ENCODE measurements around the gene B3GNT3.

The B3GNT3 gene

GRCh38 chr19:17841810-17842662 is 47.1 kb downstream of the B3GNT3 start:
- TF ChIP-seq, protein P1, sequence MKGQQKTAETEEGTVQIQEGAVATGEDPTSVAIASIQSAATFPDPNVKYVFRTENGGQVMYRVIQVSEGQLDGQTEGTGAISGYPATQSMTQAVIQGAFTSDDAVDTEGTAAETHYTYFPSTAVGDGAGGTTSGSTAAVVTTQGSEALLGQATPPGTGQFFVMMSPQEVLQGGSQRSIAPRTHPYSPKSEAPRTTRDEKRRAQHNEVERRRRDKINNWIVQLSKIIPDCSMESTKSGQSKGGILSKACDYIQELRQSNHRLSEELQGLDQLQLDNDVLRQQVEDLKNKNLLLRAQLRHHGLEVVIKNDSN (IDR thresholded peaks at IDR 0.05) = no peak
- TF ChIP-seq MAX (IDR thresholded peaks at IDR 0.05) = peak; percentile 97
- no peak for TF ChIP-seq RAD21 (IDR thresholded peaks at IDR 0.05; ENCODE audit: low read depth)
- no peak for TF ChIP-seq TCF12 (IDR thresholded peaks at IDR 0.05; ENCODE audit: low read depth)
- no peak; the same call in 1 of the 2 replicates for TF ChIP-seq ZBTB7A (IDR thresholded peaks at IDR 0.05; ENCODE audit: low read depth)
- TF ChIP-seq TAF1 (IDR thresholded peaks at IDR 0.05; ENCODE audit: low read depth) = 0 out of 2 replicates have a peak, but pooled peaks have one; percentile 26
- TF ChIP-seq EP300 (IDR thresholded peaks at IDR 0.05; ENCODE audit: borderline replicate concordance) = no peak
- TF ChIP-seq CEBPB (IDR thresholded peaks at IDR 0.05) = no peak
- TF ChIP-seq YY1 (IDR thresholded peaks at IDR 0.05; ENCODE audit: low read depth) = no peak
- no peak for TF ChIP-seq FOXM1 (IDR thresholded peaks at IDR 0.05; ENCODE audit: borderline replicate concordance, low read depth)
- no peak for TF ChIP-seq CREB1 (IDR thresholded peaks at IDR 0.05; ENCODE audit: low read depth)
- peak; percentile 22; the same call in 1 of the 2 replicates for TF ChIP-seq NFIC (IDR thresholded peaks at IDR 0.05)
- peak; percentile 54; the same call in 1 of the 2 replicates for TF ChIP-seq EGR1 (IDR thresholded peaks at IDR 0.05)
- TF ChIP-seq, protein P2, sequence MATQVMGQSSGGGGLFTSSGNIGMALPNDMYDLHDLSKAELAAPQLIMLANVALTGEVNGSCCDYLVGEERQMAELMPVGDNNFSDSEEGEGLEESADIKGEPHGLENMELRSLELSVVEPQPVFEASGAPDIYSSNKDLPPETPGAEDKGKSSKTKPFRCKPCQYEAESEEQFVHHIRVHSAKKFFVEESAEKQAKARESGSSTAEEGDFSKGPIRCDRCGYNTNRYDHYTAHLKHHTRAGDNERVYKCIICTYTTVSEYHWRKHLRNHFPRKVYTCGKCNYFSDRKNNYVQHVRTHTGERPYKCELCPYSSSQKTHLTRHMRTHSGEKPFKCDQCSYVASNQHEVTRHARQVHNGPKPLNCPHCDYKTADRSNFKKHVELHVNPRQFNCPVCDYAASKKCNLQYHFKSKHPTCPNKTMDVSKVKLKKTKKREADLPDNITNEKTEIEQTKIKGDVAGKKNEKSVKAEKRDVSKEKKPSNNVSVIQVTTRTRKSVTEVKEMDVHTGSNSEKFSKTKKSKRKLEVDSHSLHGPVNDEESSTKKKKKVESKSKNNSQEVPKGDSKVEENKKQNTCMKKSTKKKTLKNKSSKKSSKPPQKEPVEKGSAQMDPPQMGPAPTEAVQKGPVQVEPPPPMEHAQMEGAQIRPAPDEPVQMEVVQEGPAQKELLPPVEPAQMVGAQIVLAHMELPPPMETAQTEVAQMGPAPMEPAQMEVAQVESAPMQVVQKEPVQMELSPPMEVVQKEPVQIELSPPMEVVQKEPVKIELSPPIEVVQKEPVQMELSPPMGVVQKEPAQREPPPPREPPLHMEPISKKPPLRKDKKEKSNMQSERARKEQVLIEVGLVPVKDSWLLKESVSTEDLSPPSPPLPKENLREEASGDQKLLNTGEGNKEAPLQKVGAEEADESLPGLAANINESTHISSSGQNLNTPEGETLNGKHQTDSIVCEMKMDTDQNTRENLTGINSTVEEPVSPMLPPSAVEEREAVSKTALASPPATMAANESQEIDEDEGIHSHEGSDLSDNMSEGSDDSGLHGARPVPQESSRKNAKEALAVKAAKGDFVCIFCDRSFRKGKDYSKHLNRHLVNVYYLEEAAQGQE (IDR thresholded peaks at IDR 0.05; ENCODE audit: low read depth) = no peak
- no peak for TF ChIP-seq TEAD4 (IDR thresholded peaks at IDR 0.05)

GRCh38 chr19:17842663-17843291 is 47.8 kb downstream of the B3GNT3 start:
- TF ChIP-seq YY1 (IDR thresholded peaks at IDR 0.05; ENCODE audit: low read depth) = no peak
- TF ChIP-seq NFIC (IDR thresholded peaks at IDR 0.05) = no peak
- no peak for TF ChIP-seq CEBPB (IDR thresholded peaks at IDR 0.05)
- no peak for TF ChIP-seq MAX (IDR thresholded peaks at IDR 0.05)
- no peak for TF ChIP-seq EGR1 (IDR thresholded peaks at IDR 0.05)
- TF ChIP-seq, protein P2 (IDR thresholded peaks at IDR 0.05; ENCODE audit: low read depth) = no peak
- TF ChIP-seq, protein P1 (IDR thresholded peaks at IDR 0.05) = no peak
- no peak for TF ChIP-seq FOXM1 (IDR thresholded peaks at IDR 0.05; ENCODE audit: borderline replicate concordance, low read depth)
- TF ChIP-seq CREB1 (IDR thresholded peaks at IDR 0.05; ENCODE audit: low read depth) = no peak
- TF ChIP-seq TCF12 (IDR thresholded peaks at IDR 0.05; ENCODE audit: low read depth) = no peak
- TF ChIP-seq EP300 (IDR thresholded peaks at IDR 0.05; ENCODE audit: borderline replicate concordance) = no peak
- no peak for TF ChIP-seq TAF1 (IDR thresholded peaks at IDR 0.05; ENCODE audit: low read depth)
- no peak for TF ChIP-seq RAD21 (IDR thresholded peaks at IDR 0.05; ENCODE audit: low read depth)
- no peak for TF ChIP-seq TEAD4 (IDR thresholded peaks at IDR 0.05)
- TF ChIP-seq ZBTB7A (IDR thresholded peaks at IDR 0.05; ENCODE audit: low read depth) = no peak

DNA sequence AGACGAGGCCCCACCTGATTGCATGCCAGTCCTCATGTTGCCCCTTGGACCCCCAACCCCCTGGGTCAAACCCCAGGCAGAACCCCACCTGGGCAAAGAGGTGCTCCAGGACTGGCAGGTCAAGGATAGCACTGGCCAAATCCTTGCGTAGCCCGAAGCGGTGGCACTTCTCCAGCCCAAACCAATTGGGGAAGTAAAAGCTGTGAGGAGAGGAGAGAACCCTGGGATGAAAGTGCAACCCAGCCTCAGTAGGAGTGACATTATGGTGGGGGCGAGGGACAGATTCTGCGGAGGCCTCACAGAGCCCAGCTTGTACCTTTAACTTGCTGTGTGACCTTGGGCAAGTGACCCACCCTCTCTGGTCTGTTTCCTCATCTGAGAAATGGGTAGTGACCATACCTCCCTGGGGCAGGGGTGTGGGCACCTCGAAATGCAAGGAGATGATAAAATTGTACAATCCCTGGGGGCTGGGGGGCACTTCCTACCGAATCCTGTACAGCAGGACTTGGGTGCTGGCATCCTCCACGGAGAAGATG is 48.4 kb downstream of the B3GNT3 start:
- no peak for TF ChIP-seq CEBPB (IDR thresholded peaks at IDR 0.05)
- TF ChIP-seq MAX (IDR thresholded peaks at IDR 0.05) = no peak
- TF ChIP-seq RAD21 (IDR thresholded peaks at IDR 0.05; ENCODE audit: low read depth) = no peak
- TF ChIP-seq, protein P1 (IDR thresholded peaks at IDR 0.05) = no peak

DNA sequence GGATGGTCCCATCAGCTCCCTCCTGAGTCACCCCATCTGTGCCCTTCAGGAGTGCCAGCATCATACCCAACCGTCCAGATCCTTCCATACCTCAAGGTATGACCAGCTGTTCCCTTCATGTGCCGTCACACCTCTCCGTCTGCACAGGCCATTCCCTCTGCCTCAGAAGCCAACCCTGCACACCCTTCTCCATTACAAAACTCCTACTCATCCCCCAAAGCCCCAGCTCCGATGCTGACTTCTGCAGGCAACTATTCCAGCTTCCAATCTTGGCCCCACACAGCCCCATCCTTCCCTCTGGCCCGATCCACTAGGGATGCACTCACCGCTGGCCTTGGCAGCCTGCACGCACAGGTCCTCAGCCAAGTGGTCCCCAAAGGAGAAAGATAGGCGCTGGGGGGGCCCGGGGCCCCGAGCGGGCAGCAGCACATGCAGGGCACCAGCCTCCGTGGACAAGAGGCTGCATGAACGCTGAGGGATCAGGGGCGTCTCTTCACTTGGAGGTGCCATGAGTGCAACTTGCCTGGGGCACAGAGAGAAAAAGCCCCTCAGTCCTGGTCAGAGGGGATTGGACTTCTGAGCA is 49.1 kb downstream of the B3GNT3 start:
- TF ChIP-seq EGR1 (IDR thresholded peaks at IDR 0.05) (no peak), TEAD4 (IDR thresholded peaks at IDR 0.05) (no peak), EP300 (IDR thresholded peaks at IDR 0.05; ENCODE audit: borderline replicate concordance) (no peak), TAF1 (IDR thresholded peaks at IDR 0.05; ENCODE audit: low read depth) (no peak), NFIC (IDR thresholded peaks at IDR 0.05) (no peak), FOXM1 (IDR thresholded peaks at IDR 0.05; ENCODE audit: borderline replicate concordance, low read depth) (no peak), YY1 (IDR thresholded peaks at IDR 0.05; ENCODE audit: low read depth) (no peak), TCF12 (IDR thresholded peaks at IDR 0.05; ENCODE audit: low read depth) (no peak), RAD21 (IDR thresholded peaks at IDR 0.05; ENCODE audit: low read depth) (no peak), CREB1 (IDR thresholded peaks at IDR 0.05; ENCODE audit: low read depth) (no peak), MAX (IDR thresholded peaks at IDR 0.05) (no peak), ZBTB7A (IDR thresholded peaks at IDR 0.05; ENCODE audit: low read depth) (no peak), CEBPB (IDR thresholded peaks at IDR 0.05) (no peak)
- TF ChIP-seq, protein P1 (IDR thresholded peaks at IDR 0.05) = no peak
- TF ChIP-seq, protein P2 (IDR thresholded peaks at IDR 0.05; ENCODE audit: low read depth) = no peak
